ENCODE data around the gene DLST.

DLST gene

DNA sequence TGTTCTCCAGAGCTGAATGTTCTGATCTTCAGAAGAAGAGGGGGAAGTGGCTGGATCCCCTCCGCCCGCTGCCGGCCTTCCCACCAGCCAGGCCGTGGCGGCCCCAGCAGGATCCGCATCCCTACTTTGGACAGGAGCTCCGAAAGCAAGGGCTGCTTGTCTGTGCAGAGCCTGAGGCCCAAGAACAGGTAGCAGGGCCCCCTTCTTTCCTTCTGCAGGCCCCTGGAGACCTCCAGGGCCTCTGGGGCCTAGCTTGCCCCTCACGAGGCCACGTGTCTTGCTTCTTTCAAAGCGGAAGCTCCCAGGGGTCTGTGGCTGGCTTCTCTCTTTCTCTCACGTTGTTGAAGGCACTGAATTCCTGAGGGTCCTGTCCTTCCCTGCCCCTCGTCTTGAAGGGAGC lies 60.5 kb downstream of the DLST start:
- DNase-seq, result peak in 1 of 3 donors; percentile 37

DNA sequence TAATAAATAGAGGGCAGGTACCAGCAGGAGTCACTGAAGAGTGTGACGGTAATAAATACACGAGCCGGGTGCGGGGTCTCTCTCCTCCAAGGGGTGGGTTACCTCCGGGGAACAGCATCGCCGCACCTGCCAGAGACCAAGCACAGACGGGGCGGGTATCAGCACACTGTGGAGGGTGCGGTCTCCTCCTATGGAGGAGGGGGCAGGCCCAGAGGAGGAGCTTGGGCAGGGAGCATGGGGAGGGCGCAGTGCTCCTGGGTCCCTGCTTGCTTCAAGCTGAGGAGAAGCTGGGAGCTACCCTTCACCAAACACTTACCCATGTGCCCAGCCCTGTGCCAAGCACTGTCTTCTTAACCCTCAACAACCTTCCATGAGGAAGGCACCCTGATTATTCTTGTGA lies 60.9 kb downstream of the DLST start:
- no peak for DNase-seq

DNA sequence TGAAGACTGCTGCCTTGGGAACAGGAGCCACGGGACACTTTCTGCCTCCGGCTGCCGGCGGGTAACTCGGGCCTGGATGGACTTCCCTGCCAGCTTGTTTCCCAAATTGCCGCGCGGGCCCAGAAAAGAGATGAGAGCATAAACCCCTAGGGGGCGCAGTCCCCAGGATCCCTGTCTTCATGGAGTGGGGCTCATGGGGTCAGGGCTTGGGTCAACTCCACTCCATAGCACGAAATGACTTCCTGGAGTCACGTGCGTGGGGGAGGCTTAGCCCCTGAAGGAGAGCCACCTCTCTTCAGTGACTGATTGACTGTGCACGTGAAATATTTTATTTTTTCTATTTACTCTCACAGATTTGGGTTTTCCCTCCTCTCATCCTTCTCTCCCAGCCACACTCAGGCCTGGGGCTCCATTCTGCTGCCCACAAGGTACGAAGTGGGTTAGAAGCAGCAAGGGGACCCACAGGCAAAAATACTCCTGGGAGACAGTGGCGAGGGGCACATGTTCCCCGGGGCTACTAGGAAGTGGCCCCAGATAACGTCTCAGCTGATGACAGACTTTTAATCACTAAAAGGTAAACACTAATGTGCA lies 63.6 kb downstream of the DLST start:
- peak; percentile 52 to 84 (median 65) for DNase-seq

DNA sequence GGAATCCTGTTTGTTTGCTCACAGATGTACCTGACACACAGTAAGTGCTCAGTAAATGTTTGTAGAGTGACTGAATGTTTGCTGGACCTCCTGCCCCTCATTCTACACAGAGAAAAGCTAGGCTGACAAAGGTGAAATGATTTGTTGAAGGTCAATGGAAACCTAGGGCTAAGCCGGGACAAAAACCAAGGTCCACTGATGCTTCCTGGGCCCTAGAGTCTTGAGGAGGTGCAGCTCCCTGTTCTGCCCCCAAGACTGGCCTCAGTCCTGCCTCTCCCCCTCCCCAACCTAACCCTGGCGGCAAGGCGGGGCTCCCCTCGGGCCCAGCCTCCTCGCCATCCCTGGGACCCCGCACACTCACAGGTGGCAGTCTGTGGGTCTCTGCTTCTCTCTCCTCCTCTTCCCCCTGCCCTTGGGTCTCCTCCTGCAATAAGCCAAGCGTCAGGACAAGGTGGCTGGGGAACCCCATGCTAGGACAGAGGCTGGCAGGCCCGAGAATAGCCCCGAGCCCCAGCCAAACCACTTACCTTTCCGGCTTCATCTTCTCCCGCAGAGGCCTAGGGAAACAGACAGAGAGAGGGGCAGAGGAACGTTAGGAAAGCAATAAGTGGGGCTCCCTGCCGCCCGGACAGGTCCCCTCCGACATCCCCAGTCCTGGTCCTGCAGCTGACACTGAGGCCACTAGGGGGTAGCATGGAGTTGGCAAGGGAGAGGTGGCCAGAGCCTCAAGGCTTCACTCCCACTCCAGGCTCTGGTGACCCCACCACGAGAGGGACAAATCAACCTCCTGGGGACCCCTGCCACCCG lies 64.3 kb downstream of the DLST start:
- DNase-seq, result peak; percentile 79 to 90 (median 84)

DNA sequence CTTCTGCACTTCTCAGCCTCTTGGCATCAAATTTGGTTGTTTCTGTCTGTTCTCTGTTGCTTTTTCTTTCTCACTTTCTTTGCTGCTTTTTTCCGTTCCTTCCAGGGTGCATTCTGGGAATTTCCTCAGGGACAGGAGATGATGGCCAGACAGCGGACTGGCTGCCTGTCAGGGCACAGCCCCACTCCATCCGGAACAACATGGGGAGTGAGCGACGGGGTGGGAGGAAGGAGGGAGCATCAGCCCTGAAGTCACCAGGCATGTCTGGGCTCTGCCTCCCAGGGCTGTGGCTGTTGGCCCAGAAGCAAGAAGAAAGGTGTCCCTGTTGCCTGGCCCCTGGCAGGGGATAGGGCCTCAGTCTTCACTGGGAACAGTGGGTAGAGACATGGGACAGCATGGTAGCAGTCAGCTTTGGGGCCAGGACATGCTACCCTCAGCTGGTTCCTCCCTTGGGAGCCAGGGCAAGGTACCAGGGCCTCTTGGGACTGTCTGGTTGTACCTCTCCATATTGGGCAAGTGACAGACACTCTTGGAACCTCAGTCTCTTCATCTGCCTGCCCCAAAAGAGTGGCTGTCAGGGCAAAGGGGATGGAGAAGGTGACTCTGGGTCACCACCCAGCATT lies 65.1 kb downstream of the DLST start:
- no peak for DNase-seq

DNA sequence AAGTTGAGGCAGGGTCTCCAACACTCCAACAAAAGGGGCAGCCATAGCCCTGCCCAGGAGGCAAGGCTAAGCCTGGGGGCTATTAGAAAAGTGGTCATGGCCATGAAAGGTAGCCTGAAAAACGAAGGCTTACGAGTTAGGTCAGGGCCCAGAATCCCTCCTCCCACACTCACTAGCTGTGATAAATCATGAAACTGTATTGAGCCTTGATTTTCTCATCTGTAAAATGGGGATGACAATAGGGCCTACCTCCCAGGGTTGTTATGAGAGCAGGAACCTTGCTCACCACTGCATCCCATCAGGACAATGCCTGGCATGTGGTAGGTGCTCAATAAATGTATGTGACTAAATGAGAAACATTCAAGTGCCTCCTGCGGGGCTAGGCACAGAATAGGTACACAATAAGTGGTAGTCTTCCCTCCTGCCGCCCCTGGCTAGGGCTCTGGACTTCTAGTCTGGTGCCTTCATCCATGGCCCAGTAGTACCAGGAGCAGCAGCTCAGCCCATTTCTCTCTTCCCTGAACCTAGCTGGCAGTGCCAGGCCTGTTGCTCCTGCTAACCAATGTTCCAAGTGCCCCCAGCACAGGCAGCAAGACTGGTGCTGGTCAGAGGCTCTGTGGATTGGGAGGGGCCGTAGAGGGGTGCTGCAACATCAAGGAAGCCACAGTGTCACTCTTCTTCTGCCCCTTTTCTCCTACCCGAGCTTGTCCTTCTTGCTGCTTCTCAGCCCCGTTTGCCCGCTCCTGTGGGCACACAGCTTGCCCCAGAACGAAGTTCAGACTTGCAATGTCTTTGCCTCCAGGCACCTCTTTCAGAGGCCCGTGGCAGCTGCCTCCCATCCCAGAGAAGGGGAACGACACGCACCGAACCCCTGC lies 65.9 kb downstream of the DLST start:
- DNase-seq, result no peak

DNA sequence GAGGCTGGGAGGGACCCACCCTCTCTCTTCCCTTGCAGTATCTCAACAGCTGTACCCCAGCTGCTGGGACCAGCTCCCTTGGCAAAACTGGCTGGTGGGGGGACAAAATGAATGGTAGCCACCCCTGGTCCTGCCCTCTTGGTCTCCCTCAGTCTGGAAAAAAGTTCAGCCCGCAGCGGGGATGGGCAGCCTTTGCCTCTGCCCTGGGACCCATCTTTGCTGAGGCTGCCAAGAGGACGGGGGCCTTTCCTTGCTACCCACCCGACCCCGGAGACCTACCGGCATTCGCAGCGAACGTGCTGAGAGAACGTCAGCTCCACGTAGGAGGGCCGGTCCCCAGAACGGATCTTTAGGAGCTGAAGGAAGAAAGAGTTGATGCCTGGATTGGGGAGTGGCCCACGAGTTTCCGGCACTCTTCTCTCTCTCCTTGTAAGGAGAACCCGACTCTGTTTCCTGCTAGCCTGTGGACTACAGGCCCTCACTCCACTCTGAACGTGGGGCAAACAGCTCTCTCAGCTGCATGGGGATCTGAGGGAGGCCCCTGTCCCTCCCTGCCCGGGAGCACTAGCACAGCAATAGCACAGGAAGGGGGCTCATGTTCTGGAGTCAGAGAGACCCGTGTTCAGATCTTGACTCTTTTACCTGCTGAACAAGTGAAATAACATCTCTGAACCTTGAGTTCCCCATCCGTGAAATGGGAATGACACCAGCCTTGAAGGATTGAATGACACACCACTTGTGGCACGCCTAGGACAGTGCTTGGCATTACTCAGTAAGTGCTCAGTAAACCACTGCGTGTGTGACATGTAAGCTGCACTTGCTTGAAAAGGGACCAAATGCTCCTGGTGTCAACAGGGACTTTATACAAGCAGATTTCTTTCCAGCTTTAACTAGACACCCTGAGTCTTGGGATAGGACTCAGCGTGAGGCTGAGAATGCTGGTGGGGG lies 66.8 kb downstream of the DLST start:
- no peak for DNase-seq

DNA sequence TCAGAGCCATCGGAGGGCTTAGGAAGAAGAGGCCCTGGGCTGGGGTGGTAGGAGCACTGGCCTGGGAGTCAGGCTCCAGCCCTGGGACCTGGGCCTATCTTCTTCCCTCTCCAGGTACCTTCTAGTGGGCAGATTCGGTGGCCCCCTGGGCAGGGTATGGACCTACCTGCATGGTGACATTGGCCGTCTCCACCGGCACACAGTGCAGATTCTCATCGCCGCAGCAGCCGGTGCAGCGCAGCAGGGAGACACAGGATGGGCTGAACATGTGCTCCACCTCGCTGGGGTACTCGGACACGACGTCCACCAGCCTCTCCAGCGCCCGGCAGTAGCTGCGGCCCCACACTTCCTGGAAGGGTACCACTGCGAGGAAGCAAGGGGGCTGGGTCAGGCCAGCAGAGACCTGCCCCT lies 67.5 kb downstream of the DLST start:
- no peak for DNase-seq

DNA sequence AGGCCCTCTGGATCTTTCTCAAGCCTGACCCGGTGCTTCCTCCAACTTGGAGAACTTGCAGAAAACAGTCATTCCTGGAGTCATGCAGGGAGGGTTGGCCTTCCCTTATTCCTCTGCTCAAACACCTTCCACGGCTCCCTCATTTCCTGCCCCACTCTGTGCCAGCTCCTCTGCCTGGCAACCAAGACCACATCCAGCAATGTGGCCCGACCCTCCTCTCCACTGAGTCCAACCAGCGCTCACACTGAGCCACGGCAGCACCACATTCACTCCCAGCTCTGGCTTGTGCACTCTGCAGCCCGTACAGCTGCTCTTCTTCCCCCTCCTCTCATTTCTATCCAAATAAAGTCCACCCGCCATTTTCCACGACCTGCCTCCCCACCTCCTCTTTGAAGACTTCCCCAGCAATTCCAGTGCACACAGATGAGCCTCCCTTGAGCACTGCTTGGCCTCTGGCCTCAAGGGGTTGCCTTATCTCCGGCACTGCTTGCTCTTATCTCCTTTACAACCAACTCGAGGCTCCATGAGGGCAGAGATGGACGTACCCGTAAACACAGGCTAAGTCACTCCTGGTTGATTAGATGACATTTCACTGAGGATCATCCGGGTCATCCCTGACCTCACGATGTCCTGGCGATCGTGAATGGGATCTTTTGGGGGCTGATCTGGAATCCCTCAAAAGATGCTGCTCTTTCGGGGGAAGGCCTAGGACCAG lies 68.3 kb downstream of the DLST start:
- no peak for DNase-seq

DNA sequence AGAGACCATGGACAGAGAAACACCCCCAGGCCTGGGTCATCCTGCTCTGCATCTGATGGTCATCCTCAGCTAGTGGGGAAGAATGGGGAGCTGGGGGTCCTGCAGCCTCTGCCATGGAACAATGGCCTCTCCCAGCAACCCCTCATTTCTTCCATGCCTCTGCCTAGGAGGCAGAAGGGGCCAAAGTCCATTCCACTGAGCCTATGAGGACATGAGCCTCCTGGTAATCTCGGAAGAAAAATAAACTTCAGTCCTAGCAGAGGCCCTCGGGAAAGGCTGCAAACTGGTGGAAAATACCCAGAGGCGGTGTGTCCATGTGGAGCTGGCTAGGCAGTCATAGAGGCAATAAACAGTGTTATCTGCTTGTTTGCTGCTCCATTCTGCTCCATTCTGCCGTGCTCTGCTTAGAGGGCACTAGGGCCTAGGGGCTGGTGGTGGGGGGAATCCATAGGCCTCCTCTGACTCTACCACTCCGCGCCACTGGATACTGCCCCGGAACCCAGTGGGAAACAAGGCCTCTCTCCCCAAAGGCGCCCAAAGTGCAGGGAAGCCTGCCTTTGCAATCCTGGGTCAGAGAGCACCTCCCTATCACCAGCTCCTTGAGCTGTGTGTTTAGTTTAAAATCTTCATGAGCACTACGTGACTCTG lies 69.2 kb downstream of the DLST start:
- DNase-seq, result no peak

DNA sequence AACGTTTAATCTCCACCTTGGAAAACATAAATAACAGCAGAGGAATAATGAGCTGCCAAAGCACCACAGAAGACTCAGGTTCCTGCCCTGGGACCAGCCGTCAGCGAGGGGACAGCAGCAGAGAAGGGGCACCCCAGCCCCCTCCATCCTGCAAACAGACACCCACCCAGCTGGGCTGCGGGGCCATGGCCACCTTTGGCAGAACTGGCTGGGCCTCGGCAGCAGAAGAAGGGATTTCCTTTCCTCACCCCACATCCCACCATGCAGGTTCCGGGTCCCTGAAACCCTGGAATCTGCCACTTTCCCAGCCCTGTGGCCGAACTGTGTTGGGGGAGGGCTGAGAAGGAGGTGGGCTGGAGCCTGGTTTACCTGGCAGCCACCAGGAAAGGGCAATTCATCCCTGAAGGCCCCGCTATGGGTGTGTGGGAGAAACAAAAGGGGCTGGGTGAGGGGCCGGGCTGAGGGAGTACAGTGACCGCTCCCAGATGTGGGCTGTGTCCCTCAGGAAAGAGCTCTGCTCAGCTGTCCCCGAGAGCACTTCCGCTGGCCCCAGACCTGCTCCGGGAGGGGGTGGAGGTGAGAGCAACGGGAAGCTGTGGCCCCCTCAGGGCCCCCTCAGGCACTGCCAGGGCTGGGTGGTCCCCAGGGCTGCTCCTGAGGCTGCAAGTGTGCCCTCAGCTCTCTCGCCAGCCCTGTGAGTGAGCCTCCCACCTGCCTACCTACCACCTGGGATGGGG lies 69.9 kb downstream of the DLST start:
- DNase-seq, result no peak

DNA sequence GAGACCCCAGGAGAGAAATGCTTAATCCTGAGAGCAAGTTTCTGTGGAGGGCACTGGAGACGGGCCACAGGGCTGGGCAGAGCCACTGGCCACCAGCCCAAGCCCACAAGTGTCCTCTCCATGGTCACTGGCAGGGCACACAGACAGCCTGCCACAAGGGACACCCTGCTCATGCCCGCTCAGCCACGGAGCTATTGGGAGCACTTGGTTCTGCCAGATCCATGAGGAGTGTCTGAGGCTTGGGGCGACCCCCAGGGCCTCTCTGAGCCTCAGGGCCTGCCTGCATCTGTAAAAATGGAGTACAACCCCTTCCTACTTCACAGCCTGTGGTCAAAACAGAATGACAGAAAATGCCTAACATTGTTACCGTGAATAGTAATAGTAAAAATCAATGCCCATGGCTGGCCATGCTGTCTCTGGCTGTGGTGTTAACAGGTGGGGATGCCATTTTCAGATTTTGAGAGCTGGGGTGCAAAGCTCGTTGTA lies 70.5 kb downstream of the DLST start:
- DNase-seq, result no peak

DNA sequence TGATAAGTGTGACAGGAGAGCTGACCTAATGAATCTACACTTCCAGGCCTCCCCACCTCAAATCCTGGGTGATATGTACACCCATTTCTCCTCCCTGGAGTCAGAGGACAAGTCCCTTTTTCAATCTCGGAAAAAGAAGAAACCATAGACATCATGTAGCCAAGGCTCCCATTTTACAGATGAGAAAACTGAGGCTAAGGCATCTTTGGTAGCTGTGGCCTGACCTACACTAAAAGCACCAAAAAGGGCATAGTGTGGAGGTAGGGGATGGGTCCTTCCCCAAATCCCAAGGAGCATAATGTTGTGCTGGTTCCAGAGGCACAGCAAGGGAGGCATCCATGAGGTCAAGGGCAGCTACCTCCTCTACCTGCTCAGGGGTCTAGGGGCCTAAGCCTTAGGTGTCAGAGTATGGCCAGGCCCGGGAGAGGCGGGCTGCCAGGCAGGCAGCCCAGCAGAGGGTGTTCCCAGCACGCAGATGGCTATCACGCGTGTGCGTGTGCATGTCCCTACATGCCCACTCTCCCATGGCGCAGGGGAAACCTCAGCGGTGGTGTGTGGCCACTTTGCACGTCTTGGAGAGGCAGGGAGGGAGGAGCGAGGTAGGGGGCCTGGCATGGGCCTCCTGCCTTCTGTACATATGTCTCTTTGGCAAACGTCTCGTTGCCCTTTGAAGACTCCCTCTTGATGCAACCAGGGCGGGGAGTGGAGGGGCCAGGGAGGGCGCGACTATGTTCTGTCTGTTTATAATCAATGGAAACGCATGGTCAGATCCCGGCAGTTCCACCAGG lies 71.2 kb downstream of the DLST start:
- DNase-seq, result no peak
